Amygdala (tissue), 56 donors: ENCODE measurements around the gene MKNK2.

Experiments used
- DNase-seq, 56 donors: peaks; one replicate each; lab custom pipeline; 2025; lab: John Stamatoyannopoulos, UW

The MKNK2 gene

DNA sequence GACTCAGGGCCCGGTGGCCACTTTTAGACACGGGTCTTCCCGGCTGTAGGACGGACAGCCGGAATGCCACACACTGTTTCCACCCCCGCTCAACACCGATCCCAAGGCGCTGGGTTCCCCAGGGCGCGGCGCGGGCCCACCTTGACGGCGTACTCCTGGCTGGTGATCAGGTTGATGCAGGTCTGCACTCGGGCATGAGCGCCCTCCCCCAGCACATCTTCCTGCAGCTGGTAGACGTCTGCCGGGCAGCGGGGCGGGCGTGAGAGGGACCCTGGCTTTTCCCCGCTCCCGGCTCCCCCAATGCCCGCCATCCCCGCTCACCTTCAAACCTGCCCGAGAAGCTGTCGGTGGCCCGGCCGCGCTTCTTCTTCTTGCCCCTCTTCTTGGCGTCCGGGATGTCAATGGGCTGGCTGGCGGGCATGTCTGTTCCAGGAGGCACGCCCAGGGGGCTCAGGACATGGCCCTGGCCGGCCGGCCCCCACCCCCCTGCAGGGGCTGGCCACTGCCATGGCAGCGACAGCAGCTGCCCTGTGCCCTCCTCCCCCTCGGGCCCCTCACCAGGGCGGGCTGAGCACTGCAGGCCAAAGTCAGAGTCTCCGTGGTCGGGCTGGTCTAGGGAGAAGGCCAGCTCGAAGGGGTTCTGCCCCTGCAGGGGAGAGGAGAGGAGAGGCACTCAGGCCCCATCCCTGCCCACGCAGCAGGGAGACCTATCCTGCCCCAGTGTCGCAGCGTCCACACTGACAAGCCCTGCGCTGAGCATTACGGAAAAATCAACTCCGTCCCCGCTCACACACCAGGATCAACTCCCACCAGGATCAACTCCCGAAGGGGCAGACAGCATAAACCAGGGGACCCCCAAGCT is 4.8 kb downstream of the MKNK2 start:
- DNase-seq, result no peak

DNA sequence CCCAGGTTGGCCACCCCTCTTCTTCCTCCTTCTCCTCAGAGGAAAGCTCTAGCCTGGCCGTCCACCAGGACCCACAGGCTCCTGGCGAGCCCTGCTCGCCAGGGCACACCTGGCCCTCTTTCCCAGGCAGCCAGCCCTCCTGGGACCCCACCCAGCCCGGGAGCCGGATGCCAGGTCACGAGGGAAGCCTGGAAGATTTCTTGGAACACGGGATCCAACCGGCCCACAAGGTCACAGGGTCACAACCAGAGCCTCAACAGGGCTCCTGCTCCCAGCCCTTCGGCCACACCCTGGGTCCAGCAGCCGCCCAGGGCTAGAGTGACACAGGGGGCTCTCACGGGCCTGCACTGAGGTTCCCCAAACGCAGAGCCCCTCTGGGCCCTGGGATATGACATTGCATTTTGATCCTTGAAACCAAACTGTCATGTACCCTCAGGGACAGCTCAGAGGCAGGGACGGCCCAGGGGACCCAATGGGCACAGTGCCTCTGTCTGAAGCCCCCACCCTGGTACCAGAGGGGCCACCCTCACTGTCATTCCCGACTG is 5.5 kb downstream of the MKNK2 start:
- DNase-seq, result no peak

- no peak for DNase-seq
These were observed 6.1 kb downstream of the MKNK2 start for GRCh38 chr19:2044709-2045500.

GRCh38 chr19:2043961-2044708 is 6.9 kb downstream of the MKNK2 start:
- no peak for DNase-seq

DNA sequence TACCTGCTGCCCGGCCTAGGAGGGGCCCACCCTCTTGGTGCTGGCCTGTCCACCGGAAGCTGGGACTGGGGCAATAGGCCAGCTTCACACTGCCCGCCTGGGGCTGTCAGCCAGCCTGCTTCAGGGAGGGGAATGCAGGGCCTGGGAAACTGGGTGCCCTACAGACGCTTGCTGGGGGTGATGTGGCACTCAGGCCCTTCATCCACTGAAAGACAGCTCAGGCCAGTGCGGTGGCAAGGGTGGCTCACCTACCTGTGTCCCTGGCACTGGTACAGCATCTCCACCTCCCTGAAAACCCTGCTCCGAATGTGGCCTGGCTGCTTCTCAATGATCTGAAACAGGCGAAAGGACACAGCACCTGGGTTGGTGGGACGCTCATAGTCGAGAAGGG is 7.8 kb downstream of the MKNK2 start:
- peak in 14 of 56 donors; percentile 9 to 41 (median 24) for DNase-seq

- peak in 9 of 56 donors; percentile 43 to 75 (median 55) for DNase-seq
These were observed 8.4 kb downstream of the MKNK2 start for GRCh38 chr19:2042485-2043250.

- DNase-seq, result peak; percentile 53 to 98 (median 95)
These were observed 9.2 kb downstream of the MKNK2 start for GRCh38 chr19:2041683-2042484.

- DNase-seq, result no peak
These were observed 9.7 kb downstream of the MKNK2 start for GRCh38 chr19:2041433-2041682.

GRCh38 chr19:2040647-2041432 is 10.2 kb downstream of the MKNK2 start:
- DNase-seq, result no peak

GRCh38 chr19:2039959-2040646 is 10.9 kb downstream of the MKNK2 start:
- no peak for DNase-seq

GRCh38 chr19:2039089-2039958 is 11.7 kb downstream of the MKNK2 start:
- no peak for DNase-seq

GRCh38 chr19:2038284-2039088 is 12.6 kb downstream of the MKNK2 start:
- DNase-seq, result no peak

DNA sequence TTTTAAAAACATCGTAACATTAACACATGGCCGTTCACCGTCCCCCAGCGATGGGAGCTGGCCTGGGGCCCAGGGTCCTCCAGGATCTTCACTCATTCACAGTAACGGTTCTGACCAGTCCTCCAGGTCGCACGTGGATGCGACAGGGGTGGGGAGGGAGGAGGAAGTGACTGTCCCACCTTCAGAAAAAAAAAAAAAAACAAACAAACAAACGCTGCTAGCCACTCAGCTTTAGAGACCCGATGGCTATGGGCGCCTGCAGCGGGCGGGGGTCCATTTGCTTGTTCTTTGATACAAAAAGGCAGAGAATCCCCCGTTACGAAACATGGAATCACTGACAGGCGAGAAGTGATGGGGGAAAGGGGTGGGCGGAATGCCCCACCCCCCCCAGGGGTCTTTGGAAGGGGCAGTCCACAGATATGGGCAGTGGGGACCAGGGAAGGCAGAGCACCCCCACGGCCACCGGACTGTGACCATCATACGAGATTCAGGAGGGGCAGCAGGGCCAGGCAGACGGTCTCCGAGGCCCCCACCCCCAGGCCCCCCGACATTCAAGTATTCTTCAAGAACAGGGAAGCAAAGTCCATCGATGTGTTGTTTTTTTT is 13.3 kb downstream of the MKNK2 start:
- DNase-seq, result no peak

DNA sequence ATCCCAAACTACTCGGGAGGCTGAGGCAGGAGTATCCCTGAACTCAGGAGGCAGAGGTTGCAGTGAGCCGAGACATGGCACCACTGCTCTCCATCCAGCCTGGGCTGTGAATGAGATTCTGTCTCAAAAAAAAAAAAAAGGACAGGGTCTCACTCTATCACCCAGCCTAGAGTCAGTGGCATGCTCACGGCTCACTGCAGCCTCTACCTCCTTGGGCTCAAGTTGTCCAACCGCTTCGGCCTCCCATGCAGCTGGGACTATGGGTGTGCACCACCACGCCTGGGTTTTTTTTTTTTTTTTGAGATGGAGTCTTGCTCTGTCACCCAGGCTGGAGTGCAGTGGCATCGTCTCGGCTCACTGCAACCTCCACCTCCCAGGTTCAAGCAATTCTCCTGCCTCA is 14.6 kb downstream of the MKNK2 start:
- no peak for DNase-seq

- no peak for DNase-seq
These were observed 15.5 kb downstream of the MKNK2 start for GRCh38 chr19:2035590-2035991.
